HepG2 (cell line): Measurements from ENCODE around the gene GPD1. TPM values are rescaled to one million over a fixed set of nuclear protein-coding genes. Genes with fewer than 3 reads are reported as not detected.
A peak's percentile ranks its signal among the peaks of the same experiment; 100 is the strongest.

Experiments used
- AGO2 ChIP-seq: fragments of 200-400 bp; formaldehyde crosslinking; optimal IDR thresholded peaks from 2 replicates; pipeline ENCODE3; 2017; ENCODE audit warnings: mild to moderate bottlenecking, low read depth, low read length, moderate library complexity
- DMAP1 ChIP-seq: IDR thresholded peaks from 2 replicates; pipeline ENCODE4 v1.6.1; 2016
- EHMT2 ChIP-seq: fragments of 200-600 bp; sonication (generic); IDR thresholded peaks from 2 replicates; pipeline ENCODE4 v1.7.0; 2017; ENCODE audit warnings: antibody characterized with exemption, low read depth, low read length, borderline replicate concordance
- ELF3 ChIP-seq: IDR thresholded peaks from 2 replicates; pipeline ENCODE4 v1.6.1; 2016; ENCODE audit warnings: missing genetic modification reagents, missing compliant biosample characterization
- ETS1 ChIP-seq: sonication (generic); formaldehyde crosslinking; IDR thresholded peaks from 2 replicates; pipeline ENCODE4 v1.4.0; 2020; ENCODE audit warnings: missing genetic modification reagents
- HDAC6 ChIP-seq: fragments of 200-600 bp; sonication (generic); IDR thresholded peaks from 2 replicates; pipeline ENCODE4 v1.7.0; 2017; ENCODE audit warnings: mild to moderate bottlenecking, antibody characterized with exemption, low read length, low read depth
- HNF1B ChIP-seq: sonication (generic); formaldehyde crosslinking; IDR thresholded peaks from 2 replicates; pipeline ENCODE4 v1.5.1; 2020; ENCODE audit warnings: mild to moderate bottlenecking, moderate library complexity, missing genetic modification reagents
- KDM5B ChIP-seq: sonication (generic); formaldehyde crosslinking; IDR thresholded peaks from 2 replicates; pipeline ENCODE4 v1.4.0; 2020; ENCODE audit warnings: missing genetic modification reagents, mild to moderate bottlenecking, borderline replicate concordance
- MAFF ChIP-seq: IDR thresholded peaks from 2 replicates; pipeline ENCODE4 v1.6.1; 2011; ENCODE audit warnings: low read depth, low read length, improper control_type of control experiment
- MAFK ChIP-seq, 2 experiments: IDR thresholded peaks in 1 of 2; conservative IDR thresholded peaks in 1 of 2; 2 replicates each; pipeline ENCODE4 v1.6.1; 2011; ENCODE audit warnings: improper control_type of control experiment in 2 of 2, low read length in 2 of 2
- MAZ ChIP-seq, 2 experiments: sonication (generic) in 1 of 2; formaldehyde crosslinking in 1 of 2; IDR thresholded peaks; 2 replicates each; pipeline versions ENCODE4 v1.5.0 to v1.6.1; 2012 to 2020; ENCODE audit warnings: low read depth in 2 of 2, mild to moderate bottlenecking in 2 of 2, borderline replicate concordance in 1 of 2, improper control_type of control experiment in 1 of 2, low read length in 1 of 2, missing genetic modification reagents in 1 of 2, moderate library complexity in 1 of 2
- NONO ChIP-seq, 2 experiments: fragments of 450-650 bp in 1 of 2; sonication (generic) in 1 of 2; formaldehyde crosslinking in 1 of 2; IDR thresholded peaks in 1 of 2; conservative IDR thresholded peaks in 1 of 2; 2 replicates each; pipeline versions ENCODE4 v1.6.1 to v1.8.0; 2017 to 2022; ENCODE audit warnings: mild to moderate bottlenecking in 1 of 2, missing genetic modification reagents in 1 of 2, moderate library complexity in 1 of 2
- POLR2A ChIP-seq, 2 experiments: IDR thresholded peaks; 2 replicates each; pipeline ENCODE4 v1.6.1; 2011; ENCODE audit warnings: low read depth in 2 of 2, low read length in 2 of 2, mild to moderate bottlenecking in 1 of 2, moderate library complexity in 1 of 2; ENCODE audit not compliant: insufficient read depth in 1 of 2
- RCOR2 ChIP-seq: IDR thresholded peaks from 2 replicates; pipeline ENCODE4 v1.6.1; 2016; ENCODE audit warnings: missing biosample characterization, missing genetic modification reagents
- SAP130 ChIP-seq: IDR thresholded peaks from 2 replicates; pipeline ENCODE4 v1.6.1; 2016; ENCODE audit warnings: low read depth
- SP1 ChIP-seq, 2 experiments: fragments of 450-650 bp in 1 of 2; sonication (generic) in 1 of 2; formaldehyde crosslinking in 1 of 2; IDR thresholded peaks; 2 replicates each; pipeline versions ENCODE4 v1.4.0 to v1.6.1; 2016 to 2020; ENCODE audit warnings: missing genetic modification reagents in 1 of 2
- TEF ChIP-seq: sonication (generic); formaldehyde crosslinking; IDR thresholded peaks from 2 replicates; pipeline ENCODE4 v1.5.0; 2020; ENCODE audit warnings: missing genetic modification reagents
- YEATS4 ChIP-seq: sonication (generic); formaldehyde crosslinking; IDR thresholded peaks from 2 replicates; pipeline ENCODE4 v1.4.0; 2020; ENCODE audit warnings: missing genetic modification reagents, borderline replicate concordance
- ZFP91 ChIP-seq: sonication (generic); formaldehyde crosslinking; IDR thresholded peaks from 2 replicates; pipeline ENCODE4 v1.9.0; 2022; ENCODE audit warnings: missing genetic modification reagents, mild to moderate bottlenecking, borderline replicate concordance
- ZNF160 ChIP-seq: sonication (generic); formaldehyde crosslinking; IDR thresholded peaks from 2 replicates; pipeline ENCODE4 v1.8.0; 2022; ENCODE audit warnings: mild to moderate bottlenecking, inconsistent platforms, missing genetic modification reagents
- ZNF24 ChIP-seq: fragments of 450-650 bp; IDR thresholded peaks from 2 replicates; pipeline ENCODE4 v1.6.1; 2017; ENCODE audit warnings: antibody characterized with exemption, mild to moderate bottlenecking
- ZNF251 ChIP-seq: sonication (generic); formaldehyde crosslinking; IDR thresholded peaks from 2 replicates; pipeline ENCODE4 v1.9.0; 2021; ENCODE audit warnings: mild to moderate bottlenecking, missing genetic modification reagents
- ZNF567 ChIP-seq: sonication (generic); formaldehyde crosslinking; IDR thresholded peaks from 2 replicates; pipeline ENCODE4 v1.8.1; 2023; ENCODE audit warnings: mild to moderate bottlenecking, missing genetic modification reagents, borderline replicate concordance
- ZNF672 ChIP-seq: sonication (generic); formaldehyde crosslinking; IDR thresholded peaks from 2 replicates; pipeline ENCODE4 v1.8.1; 2022; ENCODE audit warnings: missing genetic modification reagents
- ZSCAN31 ChIP-seq: sonication (generic); formaldehyde crosslinking; IDR thresholded peaks from 2 replicates; pipeline ENCODE4 v1.5.0; 2020; ENCODE audit warnings: low read depth, mild to moderate bottlenecking, missing genetic modification reagents
- ZSCAN9 ChIP-seq: IDR thresholded peaks from 2 replicates; pipeline ENCODE4 v1.6.1; 2016; ENCODE audit warnings: borderline replicate concordance
- polyA plus RNA-seq, 8 experiments: library from polyadenylated mRNA; depleted of rRNA in 3 of 8; stranded (reverse) in 7 of 8; unstranded in 1 of 8; fragments of >200 nt; fragmentation: Illumina TruSeq in 4 of 8; extraction: Trizol in 4 of 8; gene quantifications; 2 replicates each; pipeline versions ENCODE4 v1.2.1 to v1.2.3, GENCODE V29; 2011 to 2016; ENCODE audit warnings: low read depth in 4 of 8, missing spikeins in 1 of 8, mixed read lengths in 1 of 8; ENCODE audit not compliant: insufficient read depth in 1 of 8
- total RNA-seq, 5 experiments: library from RNA; depleted of rRNA; stranded (reverse); fragments of >200 nt; fragmentation: Illumina TruSeq; extraction: Trizol; gene quantifications; 2 replicates each; pipeline ENCODE4 v1.2.3, GENCODE V29; 2016; ENCODE audit warnings: low read depth in 1 of 5

Gene GPD1
- total and polyA plus RNA-seq, 2 of the 13 experiments (the other 11 are each of a cell fraction or from before 2014, with no cell fraction given), result 3.7 to 30.6 TPM

- no peak for TF ChIP-seq ZNF160 (CRISPR knock-in tag)
- TF ChIP-seq DMAP1 (CRISPR knock-in tag), result peak; percentile 20; the same call in 1 of the 2 replicates
- no peak for TF ChIP-seq ZNF672
- TF ChIP-seq POLR2A (IDR thresholded peaks at IDR 0.05; ENCODE audit: insufficient read depth in 1 of 2, low read depth in 2 of 2, low read length in 2 of 2), result peak in 1 of 2 experiments; percentile 62; a peak in 2 of 4 replicates
- TF ChIP-seq EHMT2, result no peak
- TF ChIP-seq RCOR2, result no peak
- TF ChIP-seq AGO2, result no peak
- TF ChIP-seq ZSCAN31, result no peak
- no peak for TF ChIP-seq ETS1 (CRISPR knock-in tag)
- no peak for TF ChIP-seq NONO (IDR thresholded peaks at IDR 0.05)
- TF ChIP-seq NONO (CRISPR knock-in tag; conservative IDR thresholded peaks at IDR 0.05), result no peak
- TF ChIP-seq ZNF24, result no peak
- TF ChIP-seq KDM5B, result 0 out of 2 replicates have a peak, but pooled peaks have one; percentile 14
- TF ChIP-seq YEATS4 (CRISPR knock-in tag), result 0 out of 2 replicates have a peak, but pooled peaks have one; percentile 52
- no peak for TF ChIP-seq TEF (CRISPR knock-in tag)
- TF ChIP-seq ZFP91 (CRISPR knock-in tag), result peak; percentile 66
- TF ChIP-seq ZSCAN9 (CRISPR knock-in tag), result no peak
- TF ChIP-seq MAFF, result no peak
- TF ChIP-seq ZNF567 (CRISPR knock-in tag), result no peak
- peak; percentile 27; the same call in 1 of the 2 replicates for TF ChIP-seq MAZ (IDR thresholded peaks at IDR 0.05; ENCODE audit: borderline replicate concordance, low read depth, low read length)
- no peak for TF ChIP-seq MAZ (CRISPR knock-in tag; IDR thresholded peaks at IDR 0.05; ENCODE audit: low read depth)
- 0 out of 2 replicates have a peak, but pooled peaks have one; percentile 3 for TF ChIP-seq HNF1B (CRISPR knock-in tag)
- TF ChIP-seq ZNF251 (CRISPR knock-in tag), result no peak
- no peak for TF ChIP-seq HDAC6
- TF ChIP-seq SAP130 (CRISPR knock-in tag), result peak; percentile 55; the same call in 1 of the 2 replicates
- no peak for TF ChIP-seq MAFK (conservative IDR thresholded peaks at IDR 0.05 in 1 of 2, IDR thresholded peaks at IDR 0.05 in 1 of 2; ENCODE audit: low read length in 2 of 2)
- 0 out of 2 replicates have a peak, but pooled peaks have one; percentile 14 for TF ChIP-seq ELF3
- TF ChIP-seq SP1 (IDR thresholded peaks at IDR 0.05), result no peak
- TF ChIP-seq SP1 (CRISPR knock-in tag; IDR thresholded peaks at IDR 0.05), result peak; percentile 28; the same call in 1 of the 2 replicates
Measured at GRCh38 chr12:50110762-50111351, 7.0 kb downstream of the GPD1 start (continued).
